ENCODE measurements around the gene IL24. TPM values are rescaled to one million over a fixed set of nuclear protein-coding genes. Genes with fewer than 3 reads are reported as not detected.

The IL24 gene
- total and polyA plus RNA-seq, 12 donors = 0.26 TPM; not detected in 11

DNA sequence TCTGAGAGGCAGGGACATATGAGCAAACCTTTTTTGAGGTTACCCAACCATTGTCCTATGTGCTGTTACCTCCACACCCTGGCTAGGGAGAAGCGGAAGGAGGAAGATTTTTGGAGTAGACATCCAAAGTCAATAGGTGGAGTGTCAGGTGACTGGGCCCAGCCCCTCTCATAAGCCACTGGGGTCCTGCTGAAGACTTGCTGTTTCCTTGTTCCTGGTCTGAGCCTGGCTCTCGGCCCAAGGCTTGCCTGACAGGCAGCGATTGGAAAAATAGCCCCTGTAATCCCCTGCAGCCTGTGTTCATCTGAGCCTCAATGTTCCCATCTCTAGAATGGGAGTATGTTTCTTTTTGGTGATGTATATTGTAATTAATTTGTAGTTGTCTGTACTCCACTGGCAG lies 55.9 kb downstream of the IL24 start:
- Histone ChIP-seq H3K4me3 (no peak overlapping the region), H3K4me1 (peaks cover 0 to 9% (median 0%) of the 10 kb centered on the region in 9 donors), H3K36me3 (no peaks in the 10 kb centered on the region), H3K27ac (no peak overlapping the region), H3K27me3 (peaks cover 0 to 17% (median 4%) of the 10 kb centered on the region in 7 donors), H3K9me3 (peaks cover 0 to 5% (median 0%) of the 10 kb centered on the region in 11 donors)
- 88 to 89% methylated on average over 3 of the region's 3 CpGs for WGBS, 2 donors
- intact Hi-C loops (cut with DNase I) = no loop called here
- DNase-seq (no peak), ATAC-seq (no peak)
- TF ChIP-seq, protein P1, sequence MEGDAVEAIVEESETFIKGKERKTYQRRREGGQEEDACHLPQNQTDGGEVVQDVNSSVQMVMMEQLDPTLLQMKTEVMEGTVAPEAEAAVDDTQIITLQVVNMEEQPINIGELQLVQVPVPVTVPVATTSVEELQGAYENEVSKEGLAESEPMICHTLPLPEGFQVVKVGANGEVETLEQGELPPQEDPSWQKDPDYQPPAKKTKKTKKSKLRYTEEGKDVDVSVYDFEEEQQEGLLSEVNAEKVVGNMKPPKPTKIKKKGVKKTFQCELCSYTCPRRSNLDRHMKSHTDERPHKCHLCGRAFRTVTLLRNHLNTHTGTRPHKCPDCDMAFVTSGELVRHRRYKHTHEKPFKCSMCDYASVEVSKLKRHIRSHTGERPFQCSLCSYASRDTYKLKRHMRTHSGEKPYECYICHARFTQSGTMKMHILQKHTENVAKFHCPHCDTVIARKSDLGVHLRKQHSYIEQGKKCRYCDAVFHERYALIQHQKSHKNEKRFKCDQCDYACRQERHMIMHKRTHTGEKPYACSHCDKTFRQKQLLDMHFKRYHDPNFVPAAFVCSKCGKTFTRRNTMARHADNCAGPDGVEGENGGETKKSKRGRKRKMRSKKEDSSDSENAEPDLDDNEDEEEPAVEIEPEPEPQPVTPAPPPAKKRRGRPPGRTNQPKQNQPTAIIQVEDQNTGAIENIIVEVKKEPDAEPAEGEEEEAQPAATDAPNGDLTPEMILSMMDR (IDR thresholded peaks at IDR 0.05) = no peak

DNA sequence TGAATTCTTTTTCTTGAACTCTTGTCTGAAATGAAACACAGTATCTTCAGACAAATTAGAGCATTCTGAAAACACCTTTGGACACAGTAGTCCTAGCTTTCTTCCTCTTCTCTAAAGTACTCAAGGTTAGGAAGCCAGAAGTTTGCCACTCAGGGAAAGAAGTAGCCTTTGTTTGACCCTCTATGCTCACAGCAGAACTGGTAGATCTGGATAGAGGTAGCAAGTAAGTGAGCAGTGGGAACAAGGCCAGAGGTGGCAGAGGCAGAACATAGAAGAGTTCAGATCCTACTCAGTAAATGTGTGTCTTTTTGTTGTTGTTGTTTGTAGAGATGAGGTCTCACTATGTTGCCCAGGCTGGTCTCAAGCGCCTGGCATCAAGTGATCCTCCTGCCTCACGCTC lies 56.4 kb downstream of the IL24 start:
- ATAC-seq (no peak), DNase-seq (no peak)
- TF ChIP-seq, protein P1 (IDR thresholded peaks at IDR 0.05) = no peak
- WGBS, 2 donors = 97 to 100% methylated on average over 2 of the region's 2 CpGs
- Histone ChIP-seq H3K4me3 (no peak overlapping the region), H3K27me3 (peaks cover 0 to 12% (median 4%) of the 10 kb centered on the region in 7 donors), H3K27ac (no peak overlapping the region), H3K36me3 (no peaks in the 10 kb centered on the region), H3K9me3 (peaks cover 0 to 5% (median 0%) of the 10 kb centered on the region in 11 donors), H3K4me1 (peaks cover 0 to 9% (median 0%) of the 10 kb centered on the region in 9 donors)
- intact Hi-C loops (cut with DNase I) = no loop called here

Other genes starting within 250 kb of the IL24 start
- gene MAPKAPK2, start 212.5 kb upstream of the IL24 start, total RNA-seq = 100 to 1,000 TPM; 169 to 323 (median 224) TPM
- gene MAPKAPK2, start 212.5 kb upstream of the IL24 start, polyA plus RNA-seq = 100 to 1,000 TPM; 101 to 144 TPM
- not detected for gene IL19, start 126.7 kb upstream of the IL24 start, total RNA-seq
- gene IL19, start 126.7 kb upstream of the IL24 start, polyA plus RNA-seq = not detected
- 1 to 10 TPM in 3 of 10 donors, under 1 TPM in 5, not detected in 2; 0.25 to 2.6 (median 0.74) TPM for gene IL10, start 124.9 kb upstream of the IL24 start, total RNA-seq
- 1 to 10 TPM in 1 of 2 donors, under 1 TPM in 1; 0.81 to 1.1 TPM for gene IL10, start 124.9 kb upstream of the IL24 start, polyA plus RNA-seq
- not detected for gene IL20, start 31.8 kb upstream of the IL24 start, total RNA-seq
- gene IL20, start 31.8 kb upstream of the IL24 start, polyA plus RNA-seq = not detected
- 10 to 100 TPM in 1 of 10 donors, 1 to 10 TPM in 9; 1.3 to 13.4 (median 3.7) TPM for gene FCMR, start 24.5 kb downstream of the IL24 start, total RNA-seq
- 1 to 10 TPM in 1 of 2 donors, under 1 TPM in 1; 0.37 to 2.8 TPM for gene FCMR, start 24.5 kb downstream of the IL24 start, polyA plus RNA-seq
- gene PIGR, start 49.0 kb downstream of the IL24 start, total RNA-seq = under 1 TPM in 2 of 10 donors, not detected in 8; 0.10 to 0.11 TPM
- under 1 TPM in 1 of 2 donors, not detected in 1; 0.01 TPM for gene PIGR, start 49.0 kb downstream of the IL24 start, polyA plus RNA-seq
- gene FCAMR, start 73.0 kb downstream of the IL24 start, total RNA-seq = not detected
- gene FCAMR, start 73.0 kb downstream of the IL24 start, polyA plus RNA-seq = not detected
- 1 to 10 TPM in 1 of 10 donors, under 1 TPM in 9; 0.36 to 1.5 (median 0.65) TPM for gene C1orf116, start 135.3 kb downstream of the IL24 start, total RNA-seq
- gene C1orf116, start 135.3 kb downstream of the IL24 start, polyA plus RNA-seq = under 1 TPM; 0.07 to 0.16 TPM
- gene YOD1, start 153.8 kb downstream of the IL24 start, total RNA-seq = 1 to 10 TPM; 4.1 to 9.1 (median 5.9) TPM
- gene YOD1, start 153.8 kb downstream of the IL24 start, polyA plus RNA-seq = 1 to 10 TPM; 2.6 to 3.7 TPM
- 100 to 1,000 TPM in 5 of 10 donors, 10 to 100 TPM in 5; 45.3 to 161 (median 89.5) TPM for gene PFKFB2, start 155.8 kb downstream of the IL24 start, total RNA-seq
- gene PFKFB2, start 155.8 kb downstream of the IL24 start, polyA plus RNA-seq = 10 to 100 TPM in 1 of 2 donors, 1 to 10 TPM in 1; 5.2 to 41.4 TPM
- gene C4BPB, start 191.4 kb downstream of the IL24 start, total RNA-seq = 1 to 10 TPM in 1 of 10 donors, under 1 TPM in 2, not detected in 7; 0.49 to 1.7 (median 0.57) TPM
- gene C4BPB, start 191.4 kb downstream of the IL24 start, polyA plus RNA-seq = under 1 TPM in 1 of 2 donors, not detected in 1; 0.06 TPM
- gene C4BPA, start 206.8 kb downstream of the IL24 start, total RNA-seq = not detected
- gene C4BPA, start 206.8 kb downstream of the IL24 start, polyA plus RNA-seq = not detected

Measured in heart right ventricle (tissue), 16 donors.